Colonic mucosa (tissue), 4 donors: Measurements from ENCODE around the gene PABPC5. TPM values are rescaled to one million over a fixed set of nuclear protein-coding genes. Genes with fewer than 3 reads are reported as not detected.

Source experiments
- DNase-seq: peaks from one replicate; pipeline ENCODE4 v3.0.0-alpha.2; 2020
- H3K27ac ChIP-seq: fragments of 200-600 bp; one replicate; pipeline ENCODE4 v1.8.0; 2021
- H3K27me3 ChIP-seq: fragments of 200-600 bp; one replicate; pipeline ENCODE4 v1.8.0; 2021
- H3K36me3 ChIP-seq: fragments of 200-600 bp; one replicate; pipeline ENCODE4 v1.8.0; 2021
- H3K4me1 ChIP-seq: fragments of 200-600 bp; one replicate; pipeline ENCODE4 v1.8.0; 2021; ENCODE audit warnings: mild to moderate bottlenecking
- H3K4me3 ChIP-seq: fragments of 200-600 bp; one replicate; pipeline ENCODE4 v1.8.0; 2021
- H3K9ac ChIP-seq, 2 donors: one replicate each; pipeline ENCODE4 v1.7.0; 2013; ENCODE audit warnings: control low read depth in 2 of 2, low read depth in 2 of 2, low read length in 2 of 2
- H3K9me3 ChIP-seq: fragments of 200-600 bp; one replicate; pipeline ENCODE4 v1.8.0; 2021
- CTCF ChIP-seq: fragments of 200-600 bp; IDR thresholded peaks from one replicate; pipeline ENCODE4 v1.8.0; 2022; ENCODE audit warnings: antibody characterized with exemption, mild to moderate bottlenecking
- intact Hi-C: fragments of 100-400 bp; cut with DNase I; formaldehyde crosslinking; loops from one replicate; pipeline ENCODE4 v1.14.1; 2022
- total RNA-seq, 2 donors: library from RNA; stranded (reverse); fragmentation: NEBNext Ultra II Directional in 1 of 2; extraction: Animal tissue kit (Norgen Biotek cat#: 25700) in 1 of 2; gene quantifications; one replicate each; pipeline ENCODE4 v1.2.1, GENCODE V29; 2021
- donor health status: healthy.
- donor health status: DM: no; HTN: no; CAD: no.
- donor health status: DM: no; HTN: no; CAD: no.

PABPC5 gene
- total RNA-seq = under 1 TPM; 0.29 to 0.64 TPM

- intact Hi-C loops = no loop called here
- Histone ChIP-seq H3K4me3 (peak within 1 kb of the TSS; percentile 8), H3K4me1 (no peaks in the 10 kb centered on the region), H3K27ac (no peak within 1 kb of the TSS), H3K9ac (peak within 1 kb of the TSS in 1 of 2 donors; percentile 48), H3K36me3 (no peaks in the 10 kb centered on the region), H3K27me3 (no peaks in the 10 kb centered on the region), H3K9me3 (no peaks in the 10 kb centered on the region)
- no peak for TF ChIP-seq CTCF
- peak; percentile 31 for DNase-seq
Measured at GRCh38 chrX:91434351-91435168, at the start of gene PABPC5. Gene PABPC5 (plus strand): TSS chrX:91434839. CDS start chrX:91435578, 739 bp downstream.

- H3K27ac ChIP-seq = no peak overlapping the region
- intact Hi-C loops = no loop called here
- H3K4me1 ChIP-seq = no peaks in the 10 kb centered on the region
- H3K4me3 ChIP-seq = no peak overlapping the region
- H3K36me3 ChIP-seq = no peaks in the 10 kb centered on the region
- no peaks in the 10 kb centered on the region for H3K9me3 ChIP-seq
- no peaks in the 10 kb centered on the region for H3K27me3 ChIP-seq
- DNase-seq = no peak
- no peak for TF ChIP-seq CTCF
- no peak overlapping the region for H3K9ac ChIP-seq
Measured at GRCh38 chrX:91389026-91389425, 45.6 kb upstream of the PABPC5 start.

- Histone ChIP-seq H3K27ac (no peak overlapping the region), H3K36me3 (no peaks in the 10 kb centered on the region), H3K9me3 (no peaks in the 10 kb centered on the region), H3K4me3 (no peak overlapping the region), H3K27me3 (no peaks in the 10 kb centered on the region), H3K9ac (no peak overlapping the region), H3K4me1 (no peaks in the 10 kb centered on the region)
- no peak for DNase-seq
- no peak for TF ChIP-seq CTCF
- intact Hi-C loops = no loop called here
Measured at GRCh38 chrX:91414713-91415112, 19.9 kb upstream of the PABPC5 start.

DNA sequence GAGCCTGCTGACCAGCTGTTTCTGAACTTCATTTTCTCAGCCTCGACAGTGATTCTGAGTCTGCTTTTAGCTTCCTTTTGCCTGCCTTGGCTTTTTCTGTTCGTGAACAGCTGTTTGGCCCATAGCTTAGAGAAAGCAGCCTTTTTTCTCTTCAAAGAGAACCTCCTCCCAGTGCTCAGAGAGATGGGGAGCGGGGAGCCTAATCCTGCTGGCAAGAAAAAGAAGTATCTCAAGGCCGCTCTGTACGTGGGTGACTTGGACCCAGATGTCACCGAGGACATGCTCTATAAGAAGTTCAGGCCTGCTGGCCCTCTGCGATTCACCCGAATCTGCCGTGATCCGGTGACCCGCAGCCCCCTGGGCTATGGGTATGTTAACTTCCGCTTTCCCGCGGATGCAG lies 756 bp downstream of the PABPC5 start:
- no peaks in the 10 kb centered on the region for H3K9me3 ChIP-seq
- intact Hi-C loops = no loop called here
- no peak for DNase-seq
- H3K27me3 ChIP-seq = no peaks in the 10 kb centered on the region
- TF ChIP-seq CTCF = no peak
- peak overlapping the region in 1 of 2 donors; percentile 48 for H3K9ac ChIP-seq
- peak overlapping the region; percentile 8 for H3K4me3 ChIP-seq
- H3K36me3 ChIP-seq = no peaks in the 10 kb centered on the region
- no peaks in the 10 kb centered on the region for H3K4me1 ChIP-seq
- no peak overlapping the region for H3K27ac ChIP-seq
